K562 (cell line): Measurements from ENCODE around the gene SHISA4. TPM values are rescaled to one million over a fixed set of nuclear protein-coding genes. Genes with fewer than 3 reads are reported as not detected.
"Not testable (repeated sequence)": the region's sequence is repeated elsewhere in the genome, so short reads cannot be mapped to it uniquely, and the experiment has no call there.

Source experiments
- ATAC-seq: fragments of 200-7000 bp; cut with Tn5 transposase; 3 replicates; pipeline ENCODE4 v1.9.1; 2020; ENCODE audit warnings: moderate library complexity
- BruUV-seq: library from RNA; stranded (reverse); fragments of 400-500 nt; replicated peaks from 2 replicates; lab custom pipeline; 2021; lab: Mats Ljungman, UMichigan
- CTCF ChIA-PET: fragments of 300-600 bp; formaldehyde crosslinking; extraction: SDS; loops from one replicate; lab custom pipeline; 2021; ENCODE audit warnings: low intra/inter-chr PET ratio; lab: Yijun Ruan, JAX
- POLR2A ChIA-PET: fragments of 300-600, 350-650 bp; sonication (Branson Sonifier 250); formaldehyde crosslinking; extraction: SDS; loops from one replicate; lab custom pipeline; 2021; ENCODE audit warnings: antibody characterized with exemption, inconsistent platforms; lab: Yijun Ruan, JAX
- DNase-seq, 4 experiments: peaks; one replicate each; pipeline versions ENCODE4 v3.0.0 to v3.0.0-alpha.2; 2011 to 2018; ENCODE audit warnings: low spot score in 3 of 4, mixed read lengths in 3 of 4; ENCODE audit errors: extremely low read depth in 1 of 4
- FAIRE-seq: peaks from 2 replicates; lab custom pipeline; 2011; peaks lifted over from hg19 to GRCh38; lab: Jason Lieb, UNC
- H2AFZ ChIP-seq: 2 replicates; pipeline ENCODE4 v1.6.0; 2011; ENCODE audit warnings: low read depth, low read length, control low read depth, inconsistent platforms
- H3K27ac ChIP-seq: fragments of 200-600 bp; 3 replicates; pipeline ENCODE4 v1.8.0; 2011; ENCODE audit warnings: low read depth, mild to moderate bottlenecking, control low read depth, inconsistent platforms, low read length, moderate library complexity, mixed read lengths; ENCODE audit errors: extremely low read depth
- H3K27me3 ChIP-seq, 2 experiments: fragments of 300-600 bp in 1 of 2; 2 replicates in 1 of 2; 3 replicates in 1 of 2; pipeline versions ENCODE4 v1.6.0 to v1.8.0; 2011; ENCODE audit warnings: inconsistent platforms in 2 of 2, low read length in 2 of 2, mild to moderate bottlenecking in 1 of 2, mixed read lengths in 1 of 2, moderate library complexity in 1 of 2; ENCODE audit not compliant: control insufficient read depth in 2 of 2, insufficient read depth in 2 of 2
- H3K36me3 ChIP-seq: fragments of 300-600 bp; 3 replicates; pipeline ENCODE4 v1.8.0; 2011; ENCODE audit warnings: mild to moderate bottlenecking, low read length, inconsistent platforms; ENCODE audit not compliant: control insufficient read depth, insufficient read depth
- H3K4me1 ChIP-seq, 2 experiments: fragments of 200-600 bp in 1 of 2; replicated peaks in 1 of 2; 2 replicates in 1 of 2; 3 replicates in 1 of 2; pipeline versions ENCODE4 v1.5.1 to v1.8.0; 2011; ENCODE audit warnings: inconsistent platforms in 2 of 2, low read length in 2 of 2, mild to moderate bottlenecking in 1 of 2, mixed read lengths in 1 of 2, moderate library complexity in 1 of 2; ENCODE audit not compliant: control insufficient read depth in 2 of 2, insufficient read depth in 2 of 2
- H3K4me2 ChIP-seq: 2 replicates; pipeline ENCODE4 v1.6.1; 2011; ENCODE audit warnings: low read length, control low read depth, inconsistent platforms, mixed read lengths; ENCODE audit not compliant: insufficient read depth
- H3K4me3 ChIP-seq: fragments of 200-600 bp; sonication (generic), shearing (Covaris generic); 2 replicates; pipeline ENCODE4 v1.5.1; 2016; ENCODE audit warnings: control low read depth, inconsistent platforms
- H3K79me2 ChIP-seq: fragments of 200-600 bp; 3 replicates; pipeline ENCODE4 v1.8.0; 2011; ENCODE audit warnings: low read length, inconsistent platforms; ENCODE audit not compliant: control insufficient read depth, insufficient read depth
- H3K9ac ChIP-seq, 2 experiments: 2 replicates each; pipeline versions ENCODE4 v1.6.0 to v1.6.1; 2011; ENCODE audit warnings: low read depth in 2 of 2, low read length in 2 of 2, control low read depth in 1 of 2, inconsistent platforms in 1 of 2, mild to moderate bottlenecking in 1 of 2, mixed read lengths in 1 of 2; ENCODE audit not compliant: insufficient read depth in 1 of 2
- H3K9me1 ChIP-seq: one replicate; pipeline ENCODE4 v1.6.0; 2011; ENCODE audit warnings: inconsistent platforms, mild to moderate bottlenecking, low read length, moderate library complexity; ENCODE audit not compliant: control insufficient read depth, insufficient read depth
- H3K9me3 ChIP-seq: replicated peaks from 2 replicates; pipeline ENCODE4 v1.5.1; 2011; ENCODE audit warnings: low read depth, low read length, inconsistent platforms; ENCODE audit not compliant: control insufficient read depth, insufficient read depth
- H4K20me1 ChIP-seq: replicated peaks from 2 replicates; pipeline ENCODE4 v1.6.1; 2011; ENCODE audit warnings: low read length, inconsistent platforms, mixed read lengths; ENCODE audit not compliant: control insufficient read depth, insufficient read depth
- BCOR ChIP-seq: fragments of 450-650 bp; IDR thresholded peaks from 2 replicates; pipeline ENCODE4 v1.6.1; 2016
- C11orf30 ChIP-seq: fragments of 450-650 bp; IDR thresholded peaks from 2 replicates; pipeline ENCODE4 v1.6.1; 2016; ENCODE audit warnings: low read depth, mild to moderate bottlenecking
- E2F8 ChIP-seq: fragments of 450-650 bp; IDR thresholded peaks from 2 replicates; pipeline ENCODE4 v1.7.1; 2018; ENCODE audit warnings: mild to moderate bottlenecking, low read depth; ENCODE audit not compliant: partially characterized antibody
- HDAC1 ChIP-seq, 2 experiments: fragments of 450-650 bp; IDR thresholded peaks; 2 replicates each; pipeline ENCODE4 v1.6.1; 2016 to 2017; ENCODE audit warnings: inconsistent platforms in 1 of 2, mild to moderate bottlenecking in 1 of 2, moderate library complexity in 1 of 2
- MAFF ChIP-seq: IDR thresholded peaks from 2 replicates; pipeline ENCODE4 v1.6.1; 2012; ENCODE audit warnings: low read length, improper control_type of control experiment
- MAFK ChIP-seq: IDR thresholded peaks from 2 replicates; pipeline ENCODE4 v1.6.1; 2011; ENCODE audit warnings: low read length, improper control_type of control experiment
- MEF2D ChIP-seq: conservative IDR thresholded peaks from 2 replicates; pipeline ENCODE4 v1.6.1; 2016; ENCODE audit warnings: low read depth, missing genetic modification characterization, missing compliant biosample characterization
- NBN ChIP-seq: fragments of 450-650 bp; IDR thresholded peaks from 2 replicates; pipeline ENCODE4 v1.6.1; 2016; ENCODE audit warnings: low read depth, mild to moderate bottlenecking
- NFATC3 ChIP-seq: fragments of 450-650 bp; IDR thresholded peaks from 2 replicates; pipeline ENCODE4 v1.6.1; 2017; ENCODE audit warnings: mild to moderate bottlenecking
- NFE2L1 ChIP-seq: fragments of 450-650 bp; IDR thresholded peaks from 2 replicates; pipeline ENCODE4 v1.6.1; 2016; ENCODE audit warnings: missing genetic modification characterization, low read depth, mild to moderate bottlenecking, missing compliant biosample characterization, moderate library complexity, borderline replicate concordance
- RB1 ChIP-seq: fragments of 450-650 bp; IDR thresholded peaks from 2 replicates; pipeline ENCODE4 v1.6.1; 2017; ENCODE audit warnings: low read depth, mild to moderate bottlenecking
- SMARCA5 ChIP-seq: fragments of 450-650 bp; IDR thresholded peaks from 2 replicates; pipeline ENCODE4 v1.6.1; 2016
- TRIM24 ChIP-seq, 2 experiments: fragments of 450-650 bp; IDR thresholded peaks; 2 replicates each; pipeline ENCODE4 v1.6.1; 2016
- TRIM28 ChIP-seq: fragments of 450-650 bp; IDR thresholded peaks from 2 replicates; pipeline ENCODE4 v1.6.1; 2017
- ZBTB2 ChIP-seq: fragments of 450-650 bp; IDR thresholded peaks from 2 replicates; pipeline ENCODE4 v1.6.1; 2016; ENCODE audit warnings: antibody characterized with exemption
- ZNF592 ChIP-seq: fragments of 450-650 bp; IDR thresholded peaks from 2 replicates; pipeline ENCODE4 v1.6.1; 2017; ENCODE audit warnings: antibody characterized with exemption, mild to moderate bottlenecking
- WGBS: fragments of 100-300 bp; shearing (Covaris generic); methylation state at CpG from one replicate; pipeline ENCODE4 v1.1.6; 2016; ENCODE audit warnings: low coverage, mixed read lengths; ENCODE audit not compliant: insufficient coverage; ENCODE audit errors: missing lambda C conversion rate; 5-methylcytosine and 5-hydroxymethylcytosine counted together
- in situ Hi-C: fragments of 300-500 bp; cut with MboI; formaldehyde crosslinking; loops from 4 replicates; pipeline ENCODE4 v1.15.0; 2018; ENCODE audit warnings: inconsistent platforms, mixed read lengths
- intact Hi-C: fragments of 100-400 bp; cut with micrococcal nuclease; formaldehyde crosslinking; loops from 2 replicates; pipeline ENCODE4 v1.14.2; 2022
- polyA plus RNA-seq, 8 experiments: library from polyadenylated mRNA; depleted of rRNA in 4 of 8; stranded (reverse) in 5 of 8; unstranded in 3 of 8; fragments of >200 nt; fragmentation: Nextera tagmentation in 2 of 8; fragmentation: Illumina TruSeq in 1 of 8; extraction: Ambion mirVana in 2 of 8; extraction: Trizol in 1 of 8; gene quantifications; 2 replicates each; pipeline versions ENCODE4 v1.2.1 to v1.2.3, GENCODE V29; 2011 to 2014; ENCODE audit warnings: inconsistent platforms in 1 of 8, missing spikeins in 1 of 8
- total RNA-seq, 7 experiments: library from RNA; depleted of rRNA in 6 of 7; stranded (reverse); fragments of >200 nt in 6 of 7; fragmentation: Illumina TruSeq in 2 of 7; extraction: Trizol in 2 of 7; gene quantifications; 2 replicates each; pipeline versions ENCODE4 v1.2.1 to v1.2.3, GENCODE V29; 2011 to 2021; ENCODE audit warnings: low replicate concordance in 1 of 7

Gene SHISA4
- total and polyA plus RNA-seq, 9 of the 15 experiments (the other 6 are each of a cell fraction or from before 2014, with no cell fraction given): 0.15 to 0.95 (median 0.68) TPM; not detected in 2

GRCh38 chr1:201839089-201839488, 49.6 kb upstream of the SHISA4 start:
- DNase-seq (peak in 1 of 4 experiments; percentile 58), ATAC-seq (peak; percentile 67)
- 56% methylated on average over 10 of the region's 10 CpGs for WGBS
- H3K4me2 ChIP-seq, H3K4me3 ChIP-seq, H3K9me3 ChIP-seq, in situ Hi-C loops, H3K9me1 ChIP-seq, H2AFZ ChIP-seq, H4K20me1 ChIP-seq, H3K9ac ChIP-seq, intact Hi-C loops, BruUV-seq, H3K27ac ChIP-seq, H3K27me3 ChIP-seq, FAIRE-seq: not testable (repeated sequence)
- Histone ChIP-seq H3K4me1 (peaks cover 10 to 17% of the 10 kb centered on the region in 2 experiments; a peak in 4 of 5 replicates), H3K36me3 (peaks cover 59% of the 10 kb centered on the region), H3K79me2 (peaks cover 97% of the 10 kb centered on the region)
- ChIA-PET CTCF (interaction anchor here (1.0 kb wide), 1 partner anchor 13 kb away, joined by 3 read pairs; no protein-coding TSS in a partner anchor), POLR2A (interaction anchor here (0.8 to 3.0 kb wide), 4 partner anchors 9 to 12 kb away, joined by 3 to 13 read pairs (median 7); partner anchors contain the start of gene IPO9)
- TF ChIP-seq NFE2L1 (tag) (peak; percentile 75), MAFK (peak; percentile 21; the same call in 1 of the 2 replicates), TRIM24 (IDR thresholded peaks at IDR 0.05) (0 out of 4 replicates have a peak, but pooled peaks of 1 of the 2 experiments have one; percentile 9), C11orf30 (peak; percentile 94), MEF2D (tag) (0 out of 2 replicates have a peak, but pooled peaks have one; percentile 49), MAFF (peak; percentile 47), SMARCA5 (peak; percentile 14; the same call in 1 of the 2 replicates), ZBTB2 (peak; percentile 57; the same call in 1 of the 2 replicates), TRIM28 (peak; percentile 70), HDAC1 (IDR thresholded peaks at IDR 0.05) (0 out of 4 replicates have a peak, but pooled peaks of 1 of the 2 experiments have one; percentile 13), E2F8 (peak; percentile 28), ZNF592 (peak; percentile 78), NBN (peak; percentile 38; the same call in 1 of the 2 replicates), RB1 (0 out of 2 replicates have a peak, but pooled peaks have one; percentile 21), BCOR (peak; percentile 65), NFATC3 (peak; percentile 88; the same call in 1 of the 2 replicates)
